Natural killer cell treated with Interleukin-12 subunit alpha and Interleukin-12 subunit beta and Interleukin-15 and Interleukin-18, amount 100 ng/mL, for 72 hours (primary cell): ENCODE results near the gene GDF10. TPM values are rescaled to one million over a fixed set of nuclear protein-coding genes. Genes with fewer than 3 reads are reported as not detected.

Source experiments
- ATAC-seq, 2 donors: fragments of 150-1000 bp; cut with Tn5 transposase in 1 of 2; sonication (Bioruptor Pico), chemical (Tn5 transposase) in 1 of 2; 2 replicates each; pipeline ENCODE4 v1.10.0; 2021
- DNase-seq: peaks from one replicate; pipeline ENCODE4 v3.0.0; 2022; ENCODE audit warnings: low spot score
- H3K27ac Mint-ChIP-seq, 2 donors: 1 replicate in 1 of 2; 2 replicates in 1 of 2; pipeline ENCODE4 v1.8.0; 2022; ENCODE audit warnings: mixed read lengths in 2 of 2, mild to moderate bottlenecking in 1 of 2, moderate library complexity in 1 of 2
- H3K27me3 Mint-ChIP-seq, 2 donors: 1 replicate in 1 of 2; 2 replicates in 1 of 2; pipeline ENCODE4 v1.8.0; 2022; ENCODE audit warnings: mixed read lengths in 2 of 2
- H3K36me3 Mint-ChIP-seq: one replicate; pipeline ENCODE4 v1.8.0; 2022; ENCODE audit warnings: mixed read lengths
- H3K4me1 Mint-ChIP-seq, 2 donors: 1 replicate in 1 of 2; 2 replicates in 1 of 2; pipeline ENCODE4 v1.8.0; 2022; ENCODE audit warnings: low read depth in 2 of 2, mixed read lengths in 2 of 2, mild to moderate bottlenecking in 1 of 2
- H3K4me3 Mint-ChIP-seq: one replicate; pipeline ENCODE4 v1.8.0; 2022; ENCODE audit warnings: mixed read lengths
- H3K9me3 Mint-ChIP-seq: 2 replicates; pipeline ENCODE4 v1.8.0; 2022; ENCODE audit warnings: mixed read lengths
- total RNA-seq, 2 donors: library from RNA; stranded (reverse); gene quantifications; one replicate each; pipeline ENCODE4 v1.2.3, GENCODE V29; 2022

The GDF10 gene, protein sequence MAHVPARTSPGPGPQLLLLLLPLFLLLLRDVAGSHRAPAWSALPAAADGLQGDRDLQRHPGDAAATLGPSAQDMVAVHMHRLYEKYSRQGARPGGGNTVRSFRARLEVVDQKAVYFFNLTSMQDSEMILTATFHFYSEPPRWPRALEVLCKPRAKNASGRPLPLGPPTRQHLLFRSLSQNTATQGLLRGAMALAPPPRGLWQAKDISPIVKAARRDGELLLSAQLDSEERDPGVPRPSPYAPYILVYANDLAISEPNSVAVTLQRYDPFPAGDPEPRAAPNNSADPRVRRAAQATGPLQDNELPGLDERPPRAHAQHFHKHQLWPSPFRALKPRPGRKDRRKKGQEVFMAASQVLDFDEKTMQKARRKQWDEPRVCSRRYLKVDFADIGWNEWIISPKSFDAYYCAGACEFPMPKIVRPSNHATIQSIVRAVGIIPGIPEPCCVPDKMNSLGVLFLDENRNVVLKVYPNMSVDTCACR
- not detected for total RNA-seq

DNA sequence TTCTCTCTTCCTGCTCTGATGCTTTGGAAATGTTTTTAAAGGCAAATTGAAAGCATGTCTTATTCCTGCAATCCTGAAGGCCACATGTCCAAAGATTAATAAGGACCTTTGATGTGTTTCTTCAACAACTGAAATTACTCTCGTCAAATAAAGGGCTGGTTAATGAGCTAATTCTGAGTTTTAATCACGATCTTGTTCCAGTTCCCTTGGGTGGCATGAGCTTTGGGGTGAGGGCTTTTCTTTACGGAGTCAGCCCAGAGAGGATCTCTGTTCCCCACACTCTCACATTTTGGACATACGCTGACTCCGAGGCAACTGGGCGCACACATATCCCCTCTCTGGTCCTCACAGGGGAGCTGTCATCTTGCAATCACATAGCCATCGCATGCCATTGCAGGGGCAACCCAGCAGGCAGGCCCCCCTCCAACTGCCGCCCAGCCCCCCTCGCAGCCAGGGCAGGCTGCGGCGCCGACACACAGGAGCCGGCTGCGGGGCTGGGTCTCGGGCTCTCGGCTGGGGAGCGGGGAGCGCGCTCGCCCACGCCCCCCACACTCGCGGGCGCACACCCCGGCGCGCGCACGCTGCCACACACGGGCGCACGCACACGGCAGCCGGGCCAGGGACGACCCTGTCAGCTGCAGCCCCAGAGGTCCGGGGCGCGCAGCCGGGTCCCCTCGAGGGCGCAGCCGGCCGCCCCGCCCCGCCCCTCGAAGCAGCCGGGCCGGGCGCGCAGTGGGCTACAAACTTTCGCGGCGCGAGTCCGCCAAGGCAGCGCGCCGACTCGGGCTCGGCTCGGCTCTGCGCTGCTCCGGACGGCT, at the start of gene GDF10:
Gene GDF10, plus strand, starts transcription at position 587 of the 818 bp plus-strand sequence. CDS start 455 bp downstream, outside the sequence.
- Mint-ChIP-seq H3K27me3 (peaks cover 25 to 39% of the 10 kb centered on the region in 2 donors), H3K27ac (no peak within 1 kb of the TSS), H3K9me3 (no peaks in the 10 kb centered on the region), H3K4me3 (no peak within 1 kb of the TSS), H3K4me1 (peaks cover 0 to 4% of the 10 kb centered on the region in 2 donors), H3K36me3 (no peaks in the 10 kb centered on the region)
- DNase-seq (no peak), ATAC-seq (no peak)

DNA sequence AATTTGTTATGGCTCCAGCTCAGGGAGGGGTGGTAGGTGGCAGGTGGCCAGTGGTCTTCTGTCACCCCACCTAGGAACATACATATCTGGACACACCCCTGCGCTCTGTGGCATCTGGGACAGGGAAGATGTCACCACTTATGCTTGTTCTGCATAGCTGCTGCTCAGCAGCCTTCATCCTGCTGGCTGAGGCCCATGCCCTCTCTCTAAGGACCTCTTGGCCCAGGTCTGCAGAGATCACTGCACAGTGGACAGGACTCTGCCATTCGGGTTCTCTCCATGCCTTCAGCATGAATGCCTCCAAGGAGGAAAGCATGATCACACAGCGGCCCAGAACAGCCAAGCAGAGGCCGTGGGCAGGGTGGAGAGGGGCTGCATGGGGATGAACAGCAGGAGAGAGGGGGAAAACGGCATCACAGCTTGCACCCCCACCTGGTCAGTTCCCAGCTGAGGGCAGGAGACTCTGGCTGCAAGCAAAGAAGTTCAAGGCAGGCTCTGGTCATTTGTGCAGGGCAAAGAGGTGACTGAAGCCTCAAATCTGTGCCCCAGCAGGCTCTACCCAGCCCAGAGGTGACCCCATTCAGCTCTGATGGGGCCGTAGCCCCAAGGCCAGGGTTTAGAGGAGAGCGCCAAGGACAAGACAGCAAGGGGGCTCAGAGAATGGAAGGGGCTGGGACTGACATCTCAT, 47.8 kb upstream of the GDF10 start:
- Mint-ChIP-seq H3K4me3 (no peak overlapping the region), H3K36me3 (no peaks in the 10 kb centered on the region), H3K4me1 (peaks cover under 1 to 5% of the 10 kb centered on the region in 2 donors), H3K27ac (no peak overlapping the region), H3K9me3 (no peaks in the 10 kb centered on the region), H3K27me3 (no peaks in the 10 kb centered on the region)
- DNase-seq: no peak
- ATAC-seq: no peak

DNA sequence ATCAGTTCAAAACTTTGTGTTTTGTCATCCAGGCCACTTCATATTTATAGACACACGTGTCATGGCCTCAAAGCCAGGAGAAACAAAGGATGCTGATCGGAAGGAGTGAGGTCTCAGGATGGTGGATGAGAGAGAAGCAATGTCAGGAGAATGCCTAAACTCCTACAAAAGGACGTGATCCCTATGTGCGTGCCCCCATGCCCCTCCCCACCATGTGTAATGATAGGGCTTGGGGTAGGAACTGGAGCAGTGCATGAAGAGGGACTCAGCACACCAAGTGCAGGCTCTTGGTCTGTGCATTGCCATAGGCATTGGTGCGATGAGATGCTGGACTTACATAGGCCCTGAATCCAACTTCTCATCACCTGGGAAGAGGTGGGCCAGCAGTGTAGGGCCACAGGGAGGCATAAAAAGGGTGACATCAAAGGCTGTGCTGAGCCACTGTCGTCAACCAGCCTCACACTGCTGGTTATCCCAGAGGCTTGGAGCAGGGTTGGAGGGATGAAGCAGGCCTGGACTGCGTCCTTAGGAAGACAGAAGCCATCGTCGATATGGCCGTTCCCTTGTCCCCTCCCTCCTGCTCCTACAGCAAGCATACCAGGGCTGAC, 46.9 kb upstream of the GDF10 start:
- no peak for ATAC-seq
- no peak for DNase-seq
- H3K36me3 Mint-ChIP-seq: no peaks in the 10 kb centered on the region
- H3K4me3 Mint-ChIP-seq: no peak overlapping the region
- H3K27me3 Mint-ChIP-seq: no peaks in the 10 kb centered on the region
- H3K27ac Mint-ChIP-seq: no peak overlapping the region
- no peaks in the 10 kb centered on the region for H3K9me3 Mint-ChIP-seq
- H3K4me1 Mint-ChIP-seq: peaks cover 9 to 12% of the 10 kb centered on the region in 2 donors

DNA sequence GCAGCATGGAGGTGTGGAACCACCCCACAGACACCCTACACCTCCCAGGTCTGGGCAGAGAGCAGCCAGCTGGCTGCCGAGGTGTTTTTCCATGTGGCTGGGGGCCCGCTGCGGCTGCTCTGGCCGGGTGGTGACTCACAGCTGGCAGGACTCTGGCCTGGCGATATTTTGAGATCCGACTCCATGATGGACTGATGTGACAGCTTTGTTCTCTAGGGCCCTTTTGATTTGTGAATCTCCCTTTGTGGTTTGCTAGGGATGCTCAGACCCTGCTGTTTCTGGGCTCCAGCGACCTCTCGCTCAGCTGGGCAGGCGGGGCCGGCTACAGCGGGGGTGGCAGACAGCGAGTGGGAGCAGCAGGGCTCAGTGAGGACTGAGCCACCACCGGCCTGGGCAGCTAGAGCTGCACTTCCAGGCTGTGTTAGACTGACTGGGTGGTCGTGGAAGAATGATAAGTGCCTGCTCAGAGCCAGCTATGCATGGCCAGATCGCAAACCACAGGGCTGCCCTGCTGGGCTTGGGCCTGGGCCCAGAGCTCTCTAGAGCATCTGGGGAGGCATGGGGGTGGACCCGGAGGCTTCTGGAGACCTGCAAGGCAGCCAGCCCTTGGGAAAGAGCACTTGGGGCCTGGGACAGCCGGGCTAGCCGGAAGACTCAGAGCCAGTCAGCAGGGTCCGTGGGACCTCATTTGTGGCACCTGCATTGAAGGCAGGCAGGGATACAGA, 46.2 kb upstream of the GDF10 start:
- Mint-ChIP-seq H3K4me1 (peaks cover 9 to 12% of the 10 kb centered on the region in 2 donors), H3K36me3 (no peaks in the 10 kb centered on the region), H3K27ac (no peak overlapping the region), H3K9me3 (no peaks in the 10 kb centered on the region), H3K4me3 (no peak overlapping the region), H3K27me3 (no peaks in the 10 kb centered on the region)
- no peak for ATAC-seq
- DNase-seq: no peak

DNA sequence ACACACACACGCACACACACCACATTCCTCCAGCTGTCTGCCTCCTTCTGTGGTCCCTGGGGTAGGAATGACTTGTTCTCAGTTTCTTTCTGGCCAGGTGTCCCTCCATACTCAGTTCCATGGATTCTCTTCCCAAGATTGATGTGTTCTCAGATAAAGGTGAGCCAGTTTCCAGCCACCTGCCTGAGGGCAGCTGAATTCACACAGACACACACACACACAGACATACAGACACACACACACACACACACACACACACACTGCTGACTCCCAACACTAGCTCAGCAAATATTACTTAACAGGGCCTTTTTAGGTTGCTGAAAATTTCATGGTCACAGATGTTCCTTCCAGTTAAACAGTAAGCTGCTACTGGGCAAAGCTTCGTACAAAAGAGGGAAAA, 45.4 kb upstream of the GDF10 start:
- no peaks in the 10 kb centered on the region for H3K36me3 Mint-ChIP-seq
- H3K9me3 Mint-ChIP-seq: no peaks in the 10 kb centered on the region
- H3K4me3 Mint-ChIP-seq: no peak overlapping the region
- H3K27me3 Mint-ChIP-seq: no peaks in the 10 kb centered on the region
- ATAC-seq (no peak), DNase-seq (no peak)
- H3K27ac Mint-ChIP-seq: no peak overlapping the region
- H3K4me1 Mint-ChIP-seq: peaks cover 9 to 12% of the 10 kb centered on the region in 2 donors

DNA sequence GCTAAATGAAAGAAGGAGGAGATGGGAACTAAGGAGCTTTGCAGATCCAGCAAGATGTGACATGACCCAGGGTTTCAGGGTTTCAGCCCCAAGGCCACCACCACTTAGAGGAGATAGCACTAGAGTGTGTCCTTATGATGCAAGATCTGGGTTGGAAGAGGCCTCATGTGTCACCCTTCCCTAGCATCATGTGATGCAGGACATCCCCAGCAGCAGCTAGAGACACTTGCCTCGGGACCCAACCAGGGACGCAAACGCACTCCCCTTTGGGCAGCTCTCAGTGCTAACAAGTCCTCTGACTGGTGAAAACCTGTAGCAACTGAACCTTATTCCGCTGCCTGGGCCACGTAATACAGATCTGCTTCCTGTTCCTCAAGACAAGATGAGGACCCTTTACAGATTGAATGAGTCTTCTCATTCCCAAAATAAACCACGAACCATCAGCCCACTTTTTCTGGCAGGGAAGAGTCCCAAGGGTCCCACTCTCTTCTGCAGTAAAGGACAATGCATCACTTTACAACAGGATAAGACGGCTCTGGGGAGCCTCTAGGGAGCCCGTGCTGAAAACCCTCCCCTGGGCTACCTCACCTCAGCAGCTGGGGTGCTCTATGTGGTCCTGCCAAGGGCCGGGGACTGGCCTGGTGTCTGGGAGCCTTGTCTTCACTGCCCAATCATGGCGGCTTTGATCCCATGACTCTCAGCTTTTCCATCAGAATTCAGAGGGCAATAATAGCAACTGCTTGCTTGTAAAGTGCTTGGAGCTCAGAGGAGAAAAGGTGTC, 44.8 kb upstream of the GDF10 start:
- DNase-seq (no peak), ATAC-seq (peak in 1 of 2 donors; percentile 11)
- H3K36me3 Mint-ChIP-seq: no peaks in the 10 kb centered on the region
- H3K4me1 Mint-ChIP-seq: peaks cover 9 to 12% of the 10 kb centered on the region in 2 donors
- H3K27me3 Mint-ChIP-seq: no peaks in the 10 kb centered on the region
- H3K9me3 Mint-ChIP-seq: no peaks in the 10 kb centered on the region
- H3K27ac Mint-ChIP-seq: no peak overlapping the region
- H3K4me3 Mint-ChIP-seq: no peak overlapping the region

DNA sequence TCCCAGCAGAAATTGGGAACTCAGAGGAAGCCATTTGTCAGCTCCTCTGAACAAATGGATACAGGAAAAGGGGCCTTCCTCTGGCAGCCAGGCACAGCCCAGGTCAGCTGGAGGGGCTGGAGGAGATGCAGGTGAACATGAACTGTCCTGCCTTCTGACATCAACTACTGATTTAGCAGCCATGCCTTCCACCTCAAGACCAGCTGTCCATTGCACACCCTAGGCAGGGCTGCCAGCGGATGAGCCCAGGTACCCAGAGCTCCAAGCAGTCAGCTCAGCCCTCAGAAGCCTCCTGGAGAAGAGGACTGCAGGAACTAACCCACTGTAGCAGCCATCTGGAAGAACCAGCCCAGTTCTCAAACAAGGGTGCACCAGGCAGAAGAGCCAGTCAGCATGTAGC, 44.1 kb upstream of the GDF10 start:
- no peak for DNase-seq
- H3K27ac Mint-ChIP-seq: no peak overlapping the region
- no peak overlapping the region for H3K4me3 Mint-ChIP-seq
- peaks cover 9 to 13% of the 10 kb centered on the region in 2 donors for H3K4me1 Mint-ChIP-seq
- no peaks in the 10 kb centered on the region for H3K27me3 Mint-ChIP-seq
- H3K36me3 Mint-ChIP-seq: no peaks in the 10 kb centered on the region
- no peaks in the 10 kb centered on the region for H3K9me3 Mint-ChIP-seq
- ATAC-seq: no peak

DNA sequence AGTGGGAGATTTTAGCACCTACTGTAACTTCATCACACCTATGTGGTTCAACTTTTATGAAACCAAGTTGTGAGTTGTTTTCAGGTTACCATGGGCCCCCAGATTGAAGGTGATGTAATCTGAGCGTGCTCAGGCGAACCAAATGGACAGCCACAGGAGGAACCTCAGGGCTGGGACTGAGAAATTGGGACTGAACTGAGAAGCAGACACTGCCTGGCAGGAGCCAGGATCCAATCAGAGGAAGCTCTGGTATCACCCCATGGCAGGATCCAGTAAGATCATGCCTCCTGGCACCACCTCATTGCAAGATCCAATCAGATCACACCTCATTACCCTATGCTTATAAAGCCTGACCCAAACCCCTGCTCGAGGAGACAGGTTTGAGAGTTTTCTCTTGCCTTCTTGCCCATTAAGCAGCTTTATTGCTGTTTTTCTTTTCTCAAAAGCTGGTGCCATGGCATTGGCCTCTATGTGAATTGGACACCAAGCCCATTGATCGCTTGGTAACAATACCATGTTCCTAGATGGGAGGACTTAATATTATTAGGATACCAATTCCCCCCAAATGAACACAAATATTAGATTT, 43.2 kb upstream of the GDF10 start:
- ATAC-seq (peak in 1 of 2 donors; percentile 26), DNase-seq (no peak)
- Mint-ChIP-seq H3K36me3 (no peaks in the 10 kb centered on the region), H3K4me3 (no peak overlapping the region), H3K9me3 (no peaks in the 10 kb centered on the region), H3K4me1 (peaks cover 9 to 17% of the 10 kb centered on the region in 2 donors), H3K27ac (peak overlapping the region in 1 of 2 donors; percentile 78), H3K27me3 (no peaks in the 10 kb centered on the region)

DNA sequence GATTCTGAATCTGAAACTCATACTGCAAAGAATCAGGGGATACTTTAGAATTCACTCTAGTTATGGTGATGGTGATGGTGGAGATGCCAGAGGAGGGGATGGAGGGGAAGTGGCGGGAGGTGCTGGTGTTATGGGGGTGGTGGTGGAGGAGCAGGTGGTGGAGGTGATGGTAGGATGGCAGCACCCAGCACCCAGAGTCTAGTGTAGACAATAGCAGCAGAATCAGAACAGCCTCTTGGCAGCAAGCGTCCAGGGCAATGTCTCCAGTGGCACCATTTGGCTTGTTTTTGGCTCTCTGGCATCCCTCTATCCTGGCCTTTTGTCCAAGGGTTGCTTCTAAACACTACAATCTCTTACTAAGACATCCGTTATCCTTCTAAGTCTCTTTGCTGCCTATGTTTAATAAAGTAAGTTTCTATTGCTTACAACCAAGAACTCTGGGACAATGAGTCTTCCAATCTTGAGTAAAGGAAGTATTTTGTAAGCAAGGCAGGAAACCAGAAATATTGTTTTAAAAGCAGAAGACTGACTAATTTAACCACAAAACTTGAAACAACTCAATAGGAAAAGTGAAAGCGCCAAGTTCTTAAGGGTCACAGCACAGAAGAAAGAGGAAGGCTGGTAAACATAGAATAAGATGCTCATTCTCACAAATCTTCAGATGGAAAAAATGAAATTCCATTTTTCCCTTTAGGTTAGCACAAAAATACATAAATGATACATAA, 42.4 kb upstream of the GDF10 start:
- DNase-seq (no peak), ATAC-seq (peak in 1 of 2 donors; percentile 58)
- Mint-ChIP-seq H3K9me3 (no peaks in the 10 kb centered on the region), H3K27me3 (no peaks in the 10 kb centered on the region), H3K27ac (peak overlapping the region; percentile 11 to 78), H3K4me1 (peaks cover 9 to 17% of the 10 kb centered on the region in 2 donors), H3K4me3 (peak overlapping the region; percentile 19), H3K36me3 (no peaks in the 10 kb centered on the region)

DNA sequence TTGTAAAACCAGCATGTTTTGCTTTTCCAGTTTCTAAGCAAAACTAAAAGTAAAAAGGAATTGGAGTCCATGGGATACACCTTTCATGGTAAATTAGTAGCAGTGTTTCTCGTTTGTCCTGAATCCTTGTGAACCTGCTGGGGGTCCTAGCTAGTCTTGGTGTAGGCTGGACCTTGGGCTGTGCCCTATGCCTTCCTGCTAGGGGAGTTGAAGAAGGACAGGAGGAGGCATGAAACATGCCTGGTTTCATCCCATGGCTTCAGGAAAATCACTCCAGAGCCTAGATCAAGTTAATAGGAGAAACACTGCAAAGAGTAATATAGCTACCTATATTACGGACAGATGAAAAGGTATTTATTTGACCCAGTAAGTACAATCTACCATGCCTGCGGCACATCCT, 41.1 kb upstream of the GDF10 start:
- no peak overlapping the region for H3K27ac Mint-ChIP-seq
- H3K4me3 Mint-ChIP-seq: no peak overlapping the region
- no peaks in the 10 kb centered on the region for H3K9me3 Mint-ChIP-seq
- no peak for DNase-seq
- H3K27me3 Mint-ChIP-seq: peaks cover 0 to 4% of the 10 kb centered on the region in 2 donors
- no peaks in the 10 kb centered on the region for H3K36me3 Mint-ChIP-seq
- no peak for ATAC-seq
- H3K4me1 Mint-ChIP-seq: peaks cover 9 to 17% of the 10 kb centered on the region in 2 donors

DNA sequence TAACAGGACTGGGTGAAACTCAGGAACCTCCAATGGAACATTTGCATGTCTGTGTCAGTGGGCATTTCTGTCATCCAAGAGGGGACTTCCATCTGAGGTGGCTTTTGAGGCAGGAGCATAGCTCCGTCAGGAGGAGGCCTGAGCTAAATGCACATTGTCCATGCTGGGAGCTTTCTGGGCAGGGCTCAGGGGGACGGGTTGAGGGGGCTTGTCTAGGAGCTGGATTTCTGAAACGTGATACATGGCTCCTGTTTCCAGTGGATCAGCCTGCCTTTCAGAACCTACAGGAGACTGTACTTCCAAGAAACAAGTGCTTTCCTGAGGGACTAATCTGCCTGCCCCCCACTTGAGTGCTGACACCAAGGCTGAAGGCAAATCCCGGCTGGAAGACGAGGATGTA, 40.5 kb upstream of the GDF10 start:
- H3K9me3 Mint-ChIP-seq: no peaks in the 10 kb centered on the region
- H3K4me3 Mint-ChIP-seq: no peak overlapping the region
- DNase-seq (no peak), ATAC-seq (no peak)
- H3K36me3 Mint-ChIP-seq: no peaks in the 10 kb centered on the region
- peaks cover 0 to 6% of the 10 kb centered on the region in 2 donors for H3K27me3 Mint-ChIP-seq
- H3K4me1 Mint-ChIP-seq: peaks cover 9 to 17% of the 10 kb centered on the region in 2 donors
- no peak overlapping the region for H3K27ac Mint-ChIP-seq
